Fibroblast of skin of left quadriceps (primary cell): Measurements from ENCODE around the gene BRI3.

ENCODE experiments used
- DNase-seq, 2 experiments: peaks; one replicate each; pipeline ENCODE4 v3.0.0-alpha.2; 2013; ENCODE audit warnings: low read depth in 2 of 2

BRI3 gene

GRCh38 chr7:98280791-98281756 is at the start of gene BRI3:
Gene BRI3, plus strand, starts transcription at chr7:98281686. Its CDS starts 110 bp downstream, at chr7:98281796.
- DNase-seq = peak; percentile 73 to 75

DNA sequence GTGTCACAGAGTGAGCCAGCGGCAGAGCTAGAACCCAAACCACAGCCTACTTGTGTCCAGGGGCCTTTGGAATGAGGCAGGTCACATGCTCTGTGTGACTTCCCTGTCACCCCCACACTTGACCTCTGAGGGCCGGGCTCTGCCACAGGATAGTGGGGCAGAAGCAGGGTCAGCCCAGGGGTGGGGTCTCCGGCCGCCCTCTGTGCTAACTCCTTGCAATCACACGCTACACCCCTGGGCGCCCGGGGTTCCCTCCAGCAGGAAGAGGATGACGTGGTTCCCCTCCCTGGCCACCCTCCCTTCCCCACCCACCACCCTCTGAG is 49.3 kb upstream of the BRI3 start:
- DNase-seq = no peak

DNA sequence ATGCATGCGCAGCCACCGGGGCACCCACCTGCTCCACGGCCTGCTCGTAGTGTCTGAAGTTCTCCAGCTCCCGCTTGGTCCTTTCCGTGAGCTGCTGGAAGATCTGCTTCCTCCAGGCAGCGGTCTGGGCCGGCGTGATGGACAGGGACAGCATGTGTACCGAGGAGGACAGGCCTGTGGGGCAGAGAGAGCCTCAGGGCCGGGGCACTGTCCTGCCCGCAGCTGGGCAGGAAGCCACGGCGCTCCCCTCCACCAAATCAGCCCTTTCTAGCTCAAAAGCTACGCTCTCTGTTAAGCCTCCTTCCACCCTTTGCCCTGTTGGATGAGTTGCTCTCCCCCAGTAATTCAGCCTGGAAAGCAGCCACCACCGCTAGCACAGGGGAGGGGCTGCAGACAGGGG is 48.7 kb upstream of the BRI3 start:
- no peak for DNase-seq

GRCh38 chr7:98233219-98234070 is 48.0 kb upstream of the BRI3 start:
- DNase-seq = no peak

GRCh38 chr7:98234429-98235147 is 46.9 kb upstream of the BRI3 start:
- no peak for DNase-seq

DNA sequence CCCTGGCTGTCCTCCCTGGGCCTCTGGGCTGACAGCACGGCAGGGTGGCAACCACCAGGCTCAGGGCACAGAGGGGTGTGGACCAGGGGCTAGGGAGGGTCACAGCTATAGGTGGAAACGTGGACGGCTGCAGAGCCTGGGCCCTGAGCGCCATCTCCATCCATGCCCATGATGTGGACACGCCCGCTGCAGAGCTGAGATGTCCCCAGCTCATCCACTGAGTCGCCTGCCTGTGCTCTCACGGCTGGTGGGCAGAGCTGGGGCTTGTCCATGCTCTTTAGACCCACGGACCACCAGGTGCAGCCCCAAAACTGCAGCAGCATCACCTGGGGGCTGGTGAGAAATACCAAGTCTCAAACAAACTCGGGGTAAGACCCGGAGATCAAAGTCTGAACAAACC is 45.6 kb upstream of the BRI3 start:
- no peak for DNase-seq

DNA sequence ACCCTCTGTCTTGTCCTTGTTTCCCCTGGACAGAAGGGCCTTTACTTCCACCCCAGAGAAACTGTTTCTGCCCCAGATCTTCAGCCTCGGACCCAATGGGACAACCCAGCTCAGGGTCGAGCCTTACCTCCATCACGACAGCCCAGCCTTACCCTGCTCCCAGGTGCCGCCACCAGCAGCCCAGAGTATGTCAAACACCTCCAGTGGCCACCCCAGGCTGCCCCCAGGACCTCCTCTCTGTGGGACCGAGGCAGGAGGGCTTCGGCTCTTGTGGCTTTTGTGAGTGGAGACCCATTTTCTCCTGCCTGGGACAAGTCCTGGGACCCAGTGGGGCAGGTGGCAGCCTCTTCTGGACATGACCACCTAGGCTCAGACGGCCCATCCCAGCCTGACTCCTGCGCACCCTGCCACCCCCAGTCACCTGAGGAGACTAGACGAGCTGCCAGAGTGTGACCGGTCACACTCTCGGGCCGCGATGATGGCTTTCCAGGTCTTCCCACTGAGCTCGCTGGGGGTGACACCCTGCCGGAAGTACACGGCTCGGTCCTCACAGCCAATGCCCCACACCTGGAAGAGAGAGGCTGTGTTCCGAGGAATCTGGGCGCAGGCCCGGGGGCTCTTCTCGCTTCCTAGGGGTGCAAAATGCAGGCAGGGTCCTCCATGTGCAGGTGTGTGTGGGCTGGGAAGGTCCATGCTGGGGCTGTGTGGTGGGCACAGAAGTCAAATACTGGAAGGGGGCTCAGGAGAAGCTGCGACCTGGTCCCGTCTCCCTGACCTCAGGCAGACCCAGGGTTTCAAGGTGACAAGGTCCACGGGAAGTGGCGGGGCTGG is 44.9 kb upstream of the BRI3 start:
- no peak for DNase-seq

GRCh38 chr7:98238076-98238475 is 43.4 kb upstream of the BRI3 start:
- DNase-seq = no peak

GRCh38 chr7:98238976-98239375 is 42.5 kb upstream of the BRI3 start:
- DNase-seq = no peak

DNA sequence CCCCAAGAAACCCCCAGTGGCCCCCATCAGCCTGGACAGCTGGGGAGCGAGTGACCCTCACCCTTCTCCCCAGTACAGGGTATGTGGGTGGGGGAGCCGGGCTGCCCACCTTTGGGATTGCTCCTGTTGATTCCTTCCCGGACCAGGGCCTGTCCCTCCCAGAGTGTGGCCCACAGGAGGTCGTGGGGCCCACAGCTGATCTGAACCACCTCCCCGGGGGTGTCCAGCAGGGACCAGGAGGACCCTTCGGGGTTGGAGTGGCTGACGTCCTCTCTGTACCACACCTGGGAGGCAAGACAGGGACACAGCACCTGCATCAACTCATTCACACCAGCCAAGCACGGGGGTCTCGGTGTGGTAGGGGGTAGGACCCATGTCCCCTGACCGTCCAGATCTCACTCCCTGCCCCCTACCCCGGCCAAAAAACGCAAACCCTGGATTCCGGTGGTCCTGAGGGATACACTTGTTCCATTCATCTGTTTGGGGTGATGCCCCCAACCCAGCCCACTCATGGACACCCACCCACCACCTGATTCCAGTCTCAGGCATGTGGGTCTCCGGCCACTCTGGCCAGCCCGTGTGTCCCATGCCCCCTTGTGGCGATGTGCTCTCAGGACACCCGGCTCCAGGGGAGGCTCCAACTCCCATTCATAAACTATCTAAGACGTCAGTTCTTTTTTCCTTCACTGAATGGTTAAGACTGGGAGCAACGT is 40.4 kb upstream of the BRI3 start:
- no peak for DNase-seq

DNA sequence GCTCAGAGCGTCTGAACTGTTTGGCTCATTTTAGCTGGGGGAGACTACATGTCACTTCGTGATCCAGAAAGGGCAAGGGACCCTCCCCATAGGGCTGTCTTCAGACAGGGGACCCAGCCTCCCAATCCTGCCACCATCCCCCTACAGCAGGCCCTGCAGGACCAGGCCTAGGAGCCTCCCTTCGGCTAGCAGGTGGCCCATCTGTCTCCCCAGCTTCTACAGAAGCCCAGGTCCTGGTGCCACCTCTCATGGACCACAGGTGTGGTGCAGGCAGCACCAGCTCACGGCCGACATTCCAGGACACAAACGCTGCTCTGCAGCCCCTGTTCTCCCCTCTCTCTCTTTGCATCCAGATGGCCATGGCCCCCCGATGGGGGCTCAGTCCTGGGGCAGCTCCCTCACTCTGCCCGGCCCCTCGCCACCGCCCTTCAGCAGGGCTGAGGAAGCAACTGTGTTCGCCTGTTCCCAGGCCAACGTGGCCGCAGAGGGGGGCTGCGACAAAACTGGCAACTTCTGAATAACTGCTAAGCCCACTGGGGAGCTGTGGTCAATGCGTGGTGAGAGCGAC is 39.7 kb upstream of the BRI3 start:
- DNase-seq = no peak

DNA sequence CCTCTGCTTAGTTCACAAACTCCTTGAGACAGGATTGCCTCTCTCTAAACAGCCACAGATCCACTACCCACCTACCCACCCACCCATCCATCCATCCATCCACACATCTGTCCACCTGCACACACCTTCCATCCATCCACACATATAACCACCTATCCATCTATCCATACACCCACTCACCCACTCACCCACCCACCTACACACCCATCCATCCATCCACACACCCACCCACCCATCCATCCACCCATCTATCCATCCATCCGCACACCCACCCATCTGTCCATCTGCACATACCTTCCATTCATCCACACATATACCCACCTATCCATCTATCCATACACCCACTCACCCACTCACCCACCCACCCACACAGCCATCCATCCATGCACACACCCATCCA is 39.1 kb upstream of the BRI3 start:
- DNase-seq = no peak

GRCh38 chr7:98242934-98243333 is 38.6 kb upstream of the BRI3 start:
- no peak for DNase-seq

GRCh38 chr7:98244871-98245270 is 36.6 kb upstream of the BRI3 start:
- no peak for DNase-seq

DNA sequence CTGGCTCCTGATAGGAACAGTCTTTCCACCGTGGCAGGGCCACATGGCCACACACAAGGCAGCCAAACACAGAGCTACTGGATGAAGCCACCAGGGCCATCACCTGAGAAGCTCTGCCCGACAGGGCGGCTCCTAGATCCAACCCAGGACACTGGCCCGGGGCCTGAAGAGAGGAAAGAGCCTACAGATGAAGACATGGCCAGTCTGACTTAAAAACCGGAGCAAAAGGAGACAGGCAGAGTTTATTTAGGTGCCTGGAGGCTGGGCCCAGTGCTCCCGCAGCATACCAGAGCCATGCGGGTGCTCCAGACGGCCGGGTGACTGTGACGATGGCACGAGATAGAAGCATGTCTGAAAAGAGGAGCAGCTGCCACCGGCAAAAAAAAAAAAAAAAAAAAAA is 33.3 kb upstream of the BRI3 start:
- no peak for DNase-seq

GRCh38 chr7:98249106-98249505 is 32.4 kb upstream of the BRI3 start:
- DNase-seq = no peak

DNA sequence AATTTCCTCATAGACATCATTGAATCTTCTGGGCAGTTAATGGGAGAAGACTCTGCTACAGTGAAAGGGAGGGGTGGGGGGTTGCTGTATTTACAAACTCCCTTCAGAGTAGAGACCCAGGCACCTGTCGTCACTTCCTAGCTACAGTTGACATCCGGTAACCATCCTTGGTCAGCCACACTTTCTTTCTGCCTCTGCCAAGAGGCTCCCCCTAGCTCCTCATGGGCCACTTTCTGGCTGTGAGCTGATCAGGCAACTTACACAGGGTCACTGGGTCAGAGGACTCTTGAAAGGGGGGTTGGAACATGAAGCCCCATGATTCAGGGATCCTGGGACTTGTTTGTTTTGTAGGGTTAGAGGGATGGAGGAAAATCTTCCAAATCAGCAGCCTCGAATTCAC is 30.7 kb upstream of the BRI3 start:
- no peak for DNase-seq

GRCh38 chr7:98251231-98251600 is 30.3 kb upstream of the BRI3 start:
- DNase-seq = no peak

DNA sequence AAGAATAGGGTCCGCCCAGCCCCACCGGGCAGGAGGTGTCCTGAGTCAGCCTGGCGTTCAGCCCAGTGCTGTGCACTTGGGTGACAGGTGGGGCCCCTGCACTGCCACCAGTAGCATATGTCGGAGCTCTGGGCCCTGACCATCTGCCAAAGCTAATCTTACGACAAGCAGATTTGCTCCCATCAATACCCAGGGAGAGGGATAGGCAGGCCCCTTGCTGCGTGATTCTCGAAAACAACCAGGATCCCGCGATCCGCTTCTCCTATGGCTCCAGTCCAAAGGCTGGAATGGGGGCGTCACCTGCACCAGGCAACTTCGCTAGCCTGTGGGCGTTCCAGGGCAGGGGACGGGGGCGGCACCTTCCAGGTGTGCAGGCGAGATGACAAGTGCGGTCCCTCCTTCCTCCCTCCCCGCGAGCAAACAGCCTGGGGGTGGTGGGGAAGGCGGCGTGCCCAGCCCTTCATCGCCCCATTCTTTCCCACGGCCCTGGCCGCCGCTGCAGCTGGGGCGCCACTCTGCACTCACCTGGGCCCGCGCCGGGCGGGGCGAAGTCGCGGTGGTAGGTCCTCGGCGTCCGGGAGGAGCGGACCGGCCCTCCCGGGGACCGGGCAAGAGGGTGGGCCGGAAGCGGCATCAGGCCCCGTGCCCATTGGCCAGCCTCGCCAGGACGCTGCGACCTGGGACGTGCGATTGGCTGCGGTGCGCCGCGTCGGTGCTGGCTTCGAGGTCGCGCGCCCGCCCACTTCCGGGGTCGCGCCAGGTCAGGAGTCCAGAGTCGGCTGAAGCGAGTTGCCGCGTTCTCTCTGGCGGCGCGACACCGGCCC is 29.7 kb upstream of the BRI3 start, which contains the start of gene TECPR1:
TSS of gene TECPR1 (minus strand) at position 632 of the 824 bp plus-strand sequence. CDS start 6,086 bp downstream, outside the sequence.
- DNase-seq = peak; percentile 50 to 54
